ENCODE results near the gene ICE1. TPM values are rescaled to one million over a fixed set of nuclear protein-coding genes. Genes with fewer than 3 reads are reported as not detected.

Gene ICE1
- total RNA-seq, 2 donors from 2014 or later, result 36.9 to 40.5 TPM

DNA sequence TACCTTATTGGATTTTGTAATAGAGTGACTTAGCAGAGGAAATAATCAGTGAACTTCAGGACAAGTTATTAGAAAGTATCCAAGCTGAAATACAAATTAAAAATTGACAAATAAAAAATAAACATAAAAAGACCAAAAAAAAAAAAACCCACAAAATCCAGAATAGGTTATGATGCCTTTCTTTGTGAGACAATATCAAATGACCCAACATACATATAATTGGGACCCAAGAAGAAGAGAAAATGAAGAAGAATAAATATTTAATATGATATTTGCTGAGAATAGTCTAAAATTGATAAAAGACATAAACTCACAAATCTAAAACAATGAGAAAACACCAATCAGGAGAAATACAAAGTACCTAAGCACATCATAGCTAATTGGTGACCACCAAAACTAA lies 81.8 kb downstream of the ICE1 start:
- no peaks in the 10 kb centered on the region for H3K36me3 Mint-ChIP-seq (ENCODE audit: low read depth)
- H3K27ac ChIP-seq (ENCODE audit: low read depth, low read length), result no peak overlapping the region
- peaks cover 15% of the 10 kb centered on the region for H3K9me3 ChIP-seq (ENCODE audit: control insufficient read depth, low read length)
- no peaks in the 10 kb centered on the region for H3K27me3 ChIP-seq (ENCODE audit: control insufficient read depth, insufficient read depth, low read length, poor library complexity, severe bottlenecking)
- H3K4me3 ChIP-seq (ENCODE audit: low read length), result no peak overlapping the region
- no peak overlapping the region for H3K9ac ChIP-seq (ENCODE audit: extremely low read depth, low read length, poor library complexity, severe bottlenecking)
- H3K36me3 ChIP-seq (ENCODE audit: control insufficient read depth, insufficient read depth, low read length), result no peaks in the 10 kb centered on the region
- no peak for DNase-seq
- H3K4me3 Mint-ChIP-seq, result no peak overlapping the region
- peaks cover 4% of the 10 kb centered on the region for H3K9me3 Mint-ChIP-seq
- H3K4me1 ChIP-seq (ENCODE audit: control insufficient read depth, insufficient read depth, low read length), result no peaks in the 10 kb centered on the region
- no peak overlapping the region for H3K27ac Mint-ChIP-seq
- H3K4me1 Mint-ChIP-seq, result no peaks in the 10 kb centered on the region
- TF ChIP-seq CTCF (conservative IDR thresholded peaks at IDR 0.05), result no peak
- H3K27me3 Mint-ChIP-seq (ENCODE audit: insufficient read depth), result no peaks in the 10 kb centered on the region

DNA sequence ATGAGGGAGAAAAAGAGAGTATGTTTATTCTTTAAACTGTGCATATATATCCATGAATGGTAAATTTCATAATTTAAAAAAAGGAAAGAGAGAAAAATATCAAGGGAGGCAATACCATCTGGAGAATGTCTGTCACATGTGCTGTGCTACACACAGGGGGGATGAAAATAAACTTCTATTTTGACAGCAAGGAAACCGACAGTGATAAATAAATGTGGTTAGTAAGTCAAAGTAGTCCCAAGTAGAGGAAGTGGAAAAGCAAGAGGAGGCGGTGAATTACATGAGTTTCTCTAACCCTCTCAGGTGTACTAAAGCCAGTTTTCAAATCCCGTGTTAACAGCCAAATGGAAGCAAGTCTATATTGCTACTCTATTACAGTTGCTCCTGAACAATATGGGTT lies 83.3 kb downstream of the ICE1 start:
- Mint-ChIP-seq H3K4me3 (no peak overlapping the region), H3K27me3 (ENCODE audit: insufficient read depth) (no peaks in the 10 kb centered on the region), H3K27ac (no peak overlapping the region), H3K4me1 (no peaks in the 10 kb centered on the region), H3K9me3 (peaks cover 4% of the 10 kb centered on the region), H3K36me3 (ENCODE audit: low read depth) (no peaks in the 10 kb centered on the region)
- Histone ChIP-seq H3K4me3 (ENCODE audit: low read length) (no peak overlapping the region), H3K9ac (ENCODE audit: extremely low read depth, low read length, poor library complexity, severe bottlenecking) (no peak overlapping the region), H3K27me3 (ENCODE audit: control insufficient read depth, insufficient read depth, low read length, poor library complexity, severe bottlenecking) (no peaks in the 10 kb centered on the region), H3K4me1 (ENCODE audit: control insufficient read depth, insufficient read depth, low read length) (no peaks in the 10 kb centered on the region), H3K9me3 (ENCODE audit: control insufficient read depth, low read length) (peaks cover 15% of the 10 kb centered on the region), H3K36me3 (ENCODE audit: control insufficient read depth, insufficient read depth, low read length) (no peaks in the 10 kb centered on the region), H3K27ac (ENCODE audit: low read depth, low read length) (no peak overlapping the region)
- no peak for TF ChIP-seq CTCF (conservative IDR thresholded peaks at IDR 0.05)
- DNase-seq, result no peak
- 88 to 93% methylated on average over 3 of the region's 3 CpGs for WGBS, 2 experiments (ENCODE audit: insufficient coverage in 1 of 2, insufficient read length in 1 of 2)

DNA sequence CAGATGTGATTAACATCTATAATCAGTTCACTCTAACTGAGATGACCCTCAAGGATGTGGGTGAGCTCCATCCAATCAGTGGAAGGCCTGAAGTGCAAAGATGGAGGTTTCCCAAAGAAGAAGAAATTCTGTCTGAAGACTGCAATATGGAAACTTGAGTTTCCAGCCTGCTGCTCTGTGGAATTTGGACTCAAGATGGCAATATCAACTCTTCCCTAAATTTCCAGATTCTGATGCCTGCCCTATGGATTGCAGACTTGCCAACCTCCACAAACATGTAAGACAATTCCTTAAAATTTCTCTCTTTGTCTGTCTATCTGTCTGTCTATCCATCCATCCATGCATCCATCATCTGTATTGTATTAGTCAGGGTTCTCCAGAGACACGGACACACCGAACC lies 85.9 kb downstream of the ICE1 start:
- WGBS, 2 experiments (ENCODE audit: insufficient coverage in 1 of 2, insufficient read length in 1 of 2), result 93 to 100% methylated on average over 2 of the region's 2 CpGs
- Mint-ChIP-seq H3K27ac (no peak overlapping the region), H3K4me3 (no peak overlapping the region), H3K4me1 (no peaks in the 10 kb centered on the region), H3K36me3 (ENCODE audit: low read depth) (peaks cover under 1% of the 10 kb centered on the region), H3K9me3 (peaks cover 6% of the 10 kb centered on the region), H3K27me3 (ENCODE audit: insufficient read depth) (peaks cover under 1% of the 10 kb centered on the region)
- H3K4me1 ChIP-seq (ENCODE audit: control insufficient read depth, insufficient read depth, low read length), result no peaks in the 10 kb centered on the region
- DNase-seq, result no peak
- no peak overlapping the region for H3K4me3 ChIP-seq (ENCODE audit: low read length)
- no peak overlapping the region for H3K9ac ChIP-seq (ENCODE audit: extremely low read depth, low read length, poor library complexity, severe bottlenecking)
- no peak overlapping the region for H3K27ac ChIP-seq (ENCODE audit: low read depth, low read length)
- no peaks in the 10 kb centered on the region for H3K36me3 ChIP-seq (ENCODE audit: control insufficient read depth, insufficient read depth, low read length)
- no peak for TF ChIP-seq CTCF (conservative IDR thresholded peaks at IDR 0.05)
- peaks cover 15% of the 10 kb centered on the region for H3K9me3 ChIP-seq (ENCODE audit: control insufficient read depth, low read length)
- no peaks in the 10 kb centered on the region for H3K27me3 ChIP-seq (ENCODE audit: control insufficient read depth, insufficient read depth, low read length, poor library complexity, severe bottlenecking)
